GM18519 (cell line): ENCODE results near the gene OR8K5.
"Not testable (repeated sequence)": the region's sequence is repeated elsewhere in the genome, so short reads cannot be mapped to it uniquely, and the experiment has no call there.

ENCODE experiments used
- ATAC-seq: cut with Tn5 transposase; IDR thresholded peaks from one replicate; pipeline ENCODE4 v1.9.1; 2021; ENCODE audit warnings: mild to moderate bottlenecking, moderate library complexity; ENCODE audit not compliant: unreplicated experiment, low FRiP score

The OR8K5 gene, protein sequence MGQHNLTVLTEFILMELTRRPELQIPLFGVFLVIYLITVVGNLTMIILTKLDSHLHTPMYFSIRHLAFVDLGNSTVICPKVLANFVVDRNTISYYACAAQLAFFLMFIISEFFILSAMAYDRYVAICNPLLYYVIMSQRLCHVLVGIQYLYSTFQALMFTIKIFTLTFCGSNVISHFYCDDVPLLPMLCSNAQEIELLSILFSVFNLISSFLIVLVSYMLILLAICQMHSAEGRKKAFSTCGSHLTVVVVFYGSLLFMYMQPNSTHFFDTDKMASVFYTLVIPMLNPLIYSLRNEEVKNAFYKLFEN

DNA sequence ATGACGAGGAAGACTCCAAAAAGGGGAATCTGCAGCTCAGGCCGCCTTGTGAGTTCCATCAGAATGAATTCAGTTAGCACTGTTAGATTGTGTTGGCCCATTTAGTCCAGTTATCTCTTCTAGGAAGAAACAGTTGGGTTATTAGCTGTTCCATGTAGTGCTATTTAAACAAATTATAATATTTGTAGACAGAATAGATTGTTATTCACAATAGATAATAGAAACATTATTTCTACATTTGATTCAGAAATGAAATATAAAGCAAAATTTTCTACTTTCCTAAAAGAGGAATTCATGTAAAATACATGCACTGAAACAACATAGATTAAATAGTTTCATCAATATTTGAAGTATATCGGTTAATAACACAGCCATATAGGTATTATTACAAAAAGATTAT is at the start of gene OR8K5:
Gene OR8K5 (minus strand): TSS at position 101 of the 400 bp plus-strand sequence. CDS start 0 bp downstream, at position 101.
- no peak for ATAC-seq

DNA sequence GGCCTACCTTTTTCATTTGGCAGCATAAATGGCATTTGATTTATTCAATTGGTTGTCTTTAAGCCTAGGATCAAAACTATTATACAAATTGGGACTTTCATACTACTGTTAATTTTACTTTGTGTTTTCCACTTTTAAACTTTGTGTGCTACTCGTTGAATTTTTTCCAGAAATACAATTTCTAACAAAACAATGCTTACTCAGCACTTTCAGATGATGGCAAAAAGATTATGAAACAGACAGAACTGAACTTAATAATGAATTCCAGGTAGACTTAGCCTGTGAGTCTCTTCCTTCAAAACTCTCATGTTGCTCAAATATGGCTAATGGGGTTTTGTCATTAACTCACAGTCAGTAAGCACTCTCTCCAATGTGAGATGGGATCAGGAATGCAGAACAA is 47.7 kb upstream of the OR8K5 start:
- no peak for ATAC-seq

DNA sequence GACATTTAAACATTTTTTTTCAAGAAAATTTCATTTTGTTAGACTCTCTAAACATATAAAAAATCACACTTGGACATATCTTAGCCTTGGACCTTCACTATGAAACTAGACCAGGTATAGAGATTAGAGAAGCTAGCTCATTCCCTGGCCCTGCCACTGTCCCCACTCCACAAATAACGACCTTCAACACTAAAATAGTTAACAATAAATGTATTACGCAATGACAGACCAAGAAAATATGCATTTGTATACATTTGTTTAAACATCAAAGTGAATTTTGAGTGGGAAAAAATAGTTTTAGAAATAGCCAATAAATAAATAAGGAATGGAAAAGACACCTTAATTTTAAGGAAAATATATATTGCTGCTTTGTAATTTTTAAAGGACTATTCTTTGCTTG is 37.2 kb upstream of the OR8K5 start:
- ATAC-seq = no peak

DNA sequence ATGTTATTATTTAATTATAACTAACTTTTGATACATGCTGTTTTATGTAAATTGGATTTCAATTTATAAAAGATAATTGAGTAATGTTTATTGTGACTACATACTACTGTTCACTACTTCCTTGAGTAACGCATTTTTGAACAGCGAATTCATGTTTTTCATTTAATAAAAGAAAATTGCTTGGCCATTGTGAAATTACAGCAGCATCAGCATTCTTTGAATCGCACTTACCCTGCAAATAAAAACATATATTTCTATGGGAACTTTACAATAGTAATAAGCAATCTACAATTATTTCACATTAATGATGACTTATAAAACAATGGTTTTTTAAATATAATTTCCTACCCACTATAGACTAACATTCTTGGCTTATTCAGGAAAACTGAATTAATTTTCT is 36.6 kb upstream of the OR8K5 start:
- no peak for ATAC-seq

DNA sequence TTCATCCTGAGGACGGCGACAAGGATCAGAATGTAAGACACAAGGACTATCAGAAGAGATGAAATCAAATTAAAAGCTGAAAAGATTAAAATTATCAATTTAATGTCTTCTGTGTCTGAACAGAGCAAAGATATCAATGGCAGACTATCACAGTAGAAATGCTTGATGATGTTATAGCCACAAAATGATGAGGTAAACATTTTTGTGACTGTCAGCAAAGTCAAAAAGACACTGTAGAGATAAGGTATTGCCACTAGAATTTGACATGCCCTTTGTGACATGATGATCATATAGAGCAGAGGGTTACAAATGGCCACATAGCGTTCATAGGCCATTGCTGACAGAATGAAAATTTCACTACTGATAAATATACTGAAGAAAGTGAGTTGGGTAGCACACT is 28.5 kb upstream of the OR8K5 start:
- ATAC-seq = no peak

DNA sequence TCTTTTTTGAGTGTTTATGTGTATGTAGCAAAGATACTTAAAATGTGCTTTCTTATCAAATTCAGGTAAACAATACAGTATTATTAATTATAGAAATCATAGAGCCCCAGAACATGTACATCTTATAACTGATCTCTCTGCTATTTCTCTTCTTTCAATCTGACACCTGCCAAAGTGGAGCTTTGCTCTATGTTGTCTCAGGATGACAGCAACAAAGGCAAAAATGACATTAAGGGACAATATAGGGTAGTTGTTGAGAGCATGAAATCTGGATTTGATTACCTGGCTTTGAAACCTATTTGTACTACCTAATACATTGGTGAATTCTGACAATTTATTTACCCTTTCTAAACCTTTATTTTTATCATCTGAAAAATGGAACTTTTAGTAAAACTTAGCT is 23.3 kb upstream of the OR8K5 start:
- ATAC-seq = no peak

DNA sequence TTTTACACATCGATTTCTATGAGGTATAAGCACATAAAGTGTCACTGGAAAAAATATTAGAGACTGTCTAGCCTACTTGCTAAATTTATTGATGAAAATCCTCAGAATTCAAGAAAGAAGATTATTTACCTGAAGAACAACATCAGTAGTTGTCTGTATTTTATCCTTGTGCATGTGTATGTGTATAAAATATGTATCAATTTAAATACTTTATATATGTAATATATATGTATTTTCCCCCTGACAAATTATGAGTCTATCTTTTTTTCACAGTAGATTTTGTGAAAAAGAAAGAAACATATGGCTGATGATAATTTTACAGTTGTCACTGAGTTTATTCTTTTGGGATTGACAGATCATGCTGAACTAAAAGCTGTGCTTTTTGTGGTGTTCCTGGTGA is 16.2 kb upstream of the OR8K5 start, which contains the start of gene OR5J2:
Gene OR5J2 (plus strand): TSS at position 301 of the 400 bp plus-strand sequence. CDS start 0 bp downstream, at position 301.
- no peak for ATAC-seq

DNA sequence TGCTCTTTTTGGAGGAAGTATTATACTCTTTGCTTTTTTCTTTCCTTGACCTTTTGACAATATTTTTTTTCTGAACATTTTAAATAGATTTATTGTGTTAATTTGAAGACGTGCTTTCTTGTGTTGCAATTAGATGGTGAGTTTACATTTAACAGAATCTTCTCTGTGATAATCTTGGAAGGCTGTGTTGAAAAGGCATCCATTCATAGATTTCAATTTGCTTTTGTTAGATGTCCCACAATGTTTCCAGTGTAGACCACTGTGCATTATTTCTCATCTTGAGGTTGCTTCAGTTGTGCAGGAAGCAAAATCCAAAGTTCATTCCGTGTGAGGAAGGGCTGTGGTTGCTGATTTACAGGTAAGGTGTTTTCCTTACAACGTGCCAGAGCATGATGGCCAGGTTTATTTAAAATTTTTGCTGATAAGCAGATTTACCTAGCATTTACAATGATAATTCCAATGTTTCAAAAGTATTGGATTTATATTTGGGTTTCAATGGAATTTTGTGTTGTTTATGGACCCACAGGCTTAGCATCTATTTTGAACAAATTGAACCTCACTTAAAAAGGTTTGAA is 12.2 kb upstream of the OR8K5 start:
- ATAC-seq = no peak

DNA sequence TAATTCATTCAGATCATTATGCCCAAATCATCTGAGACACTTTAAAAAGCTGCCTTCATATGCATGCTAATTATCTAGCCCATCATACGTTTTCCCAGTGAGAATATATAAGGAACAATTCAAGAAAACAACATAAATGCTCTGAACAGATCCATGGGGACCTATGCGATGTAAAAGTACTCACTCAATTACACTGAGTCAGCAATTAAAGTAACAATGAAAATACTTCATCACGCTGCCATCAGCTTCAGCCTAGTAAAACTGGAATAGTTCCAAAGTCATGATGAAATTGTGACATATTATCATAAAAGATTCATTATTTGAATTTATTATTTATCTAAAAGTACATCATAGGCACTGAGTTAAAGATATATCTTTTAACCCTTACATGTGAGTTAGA is 3.7 kb upstream of the OR8K5 start:
- ATAC-seq = no peak

DNA sequence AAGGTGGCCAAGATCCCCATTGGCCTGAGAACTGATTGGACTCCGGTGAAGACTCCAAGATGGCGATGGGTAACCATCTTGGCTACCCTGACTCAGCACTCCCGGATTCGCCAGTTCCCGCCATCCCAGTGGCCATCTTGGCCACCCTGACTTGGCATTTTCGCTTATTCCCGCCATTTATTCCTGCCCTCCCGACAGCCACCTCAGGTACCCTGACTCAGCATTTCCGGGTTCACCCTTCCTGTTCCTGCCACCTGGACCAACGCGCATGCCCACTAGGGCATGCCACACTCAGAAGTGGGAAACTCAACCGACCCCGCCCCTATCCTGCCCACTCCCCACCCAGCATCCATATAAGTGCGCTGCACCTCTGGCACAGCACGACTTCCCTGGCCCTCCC is 7.8 kb downstream of the OR8K5 start:
- ATAC-seq = no peak

DNA sequence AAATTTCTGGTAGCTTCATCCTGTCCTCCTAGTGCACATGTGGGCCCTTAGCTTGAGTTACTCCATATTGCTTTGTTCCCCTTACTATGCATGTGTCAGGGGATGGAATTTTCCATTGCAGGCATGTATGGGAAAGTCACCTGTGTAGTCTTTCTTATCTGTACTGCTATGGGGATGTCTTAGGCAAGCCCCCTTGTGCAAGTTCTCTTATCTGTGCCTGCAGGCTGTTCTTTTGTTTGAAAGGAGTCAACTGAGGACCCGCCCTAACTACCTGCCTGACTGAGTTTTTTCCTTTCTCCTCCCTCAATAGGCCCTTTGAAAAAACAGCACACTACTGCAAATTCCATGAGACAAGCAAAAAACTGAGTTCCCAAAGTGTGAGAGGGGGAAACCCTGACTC is 8.7 kb downstream of the OR8K5 start:
- ATAC-seq = no peak

DNA sequence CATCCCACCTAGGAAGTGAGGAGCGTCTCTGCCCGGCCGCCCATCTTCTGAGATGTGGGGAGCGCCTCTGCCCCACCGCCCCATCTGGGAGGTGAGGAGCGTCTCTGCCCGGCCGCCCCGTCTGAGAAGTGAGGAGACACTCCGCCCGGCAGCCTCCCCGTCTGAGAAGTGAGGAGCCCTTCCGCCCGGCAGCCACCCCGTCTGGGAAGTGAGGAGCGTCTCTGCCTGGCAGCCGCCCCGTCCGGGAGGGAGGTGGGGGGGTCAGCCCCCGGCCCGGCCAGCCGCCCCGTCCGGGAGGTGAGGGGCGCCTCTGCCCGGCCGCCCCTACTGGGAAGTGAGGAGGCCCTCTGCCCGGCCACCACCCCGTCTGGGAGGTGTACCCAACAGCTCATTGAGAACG is 16.4 kb downstream of the OR8K5 start:
- ATAC-seq = not testable (repeated sequence)

DNA sequence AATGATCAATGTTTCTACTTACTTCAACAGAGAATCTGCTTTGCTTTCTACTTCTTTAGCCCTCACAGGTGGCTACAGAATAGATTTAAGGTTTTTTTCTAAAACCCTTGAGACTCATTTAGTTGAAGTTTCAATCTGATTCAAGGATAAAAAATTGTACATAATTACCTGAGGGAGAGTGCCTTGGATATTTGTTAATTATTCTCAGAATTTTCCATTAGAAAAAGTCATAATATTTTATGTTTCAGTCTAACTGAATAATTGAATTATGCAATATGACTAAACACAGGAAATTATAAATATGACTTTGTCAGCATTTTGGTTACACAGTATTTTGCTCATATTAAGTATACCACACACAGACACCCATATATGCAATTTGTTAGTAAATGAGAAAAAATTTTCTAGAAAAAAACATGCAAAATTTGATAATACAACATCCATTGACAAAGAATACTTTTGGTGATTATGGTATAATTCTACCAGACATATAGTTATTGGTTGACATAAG is 19.9 kb downstream of the OR8K5 start, which contains the start of gene OR8J3:
Gene OR8J3 (minus strand): TSS at position 51 of the 511 bp plus-strand sequence. CDS start 2,483 bp downstream, outside the sequence.
- no peak for ATAC-seq

DNA sequence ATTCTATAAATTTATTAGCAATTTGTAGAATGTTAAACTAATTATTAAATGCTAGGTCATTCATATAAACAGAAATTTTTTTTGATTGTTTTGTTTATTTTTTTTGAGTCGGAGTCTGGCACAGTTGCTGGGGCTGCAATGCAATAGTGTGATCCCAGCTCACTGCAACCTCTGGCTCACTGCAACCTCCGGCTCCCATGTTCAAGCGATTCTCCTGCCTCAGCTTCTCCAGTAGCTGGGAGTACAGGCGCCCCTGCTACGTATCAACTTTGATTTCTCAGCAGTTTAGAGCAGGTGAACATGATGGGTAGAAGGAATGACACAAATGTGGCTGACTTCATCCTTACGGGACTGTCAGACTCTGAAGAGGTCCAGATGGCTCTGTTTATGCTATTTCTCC is 38.0 kb downstream of the OR8K5 start, which contains the start of gene OR8H3:
Gene OR8H3 (plus strand): TSS at position 301 of the 400 bp plus-strand sequence. CDS start 0 bp downstream, at position 301.
- ATAC-seq = no peak
